Ishikawa (cell line): ENCODE results near the gene NPIPA5.
"Not testable (repeated sequence)": the region's sequence is repeated elsewhere in the genome, so short reads cannot be mapped to it uniquely, and the experiment has no call there.

Experiments used
- CEBPB ChIP-seq: IDR thresholded peaks from 2 replicates; pipeline ENCODE4 v1.6.1; 2012
- CREB1 ChIP-seq: IDR thresholded peaks from 2 replicates; pipeline ENCODE4 v1.6.1; 2012; ENCODE audit warnings: low read depth
- EGR1 ChIP-seq: IDR thresholded peaks from 2 replicates; pipeline ENCODE4 v1.6.1; 2012
- EP300 ChIP-seq: IDR thresholded peaks from 2 replicates; pipeline ENCODE4 v1.6.1; 2012; ENCODE audit warnings: borderline replicate concordance
- FOXM1 ChIP-seq: IDR thresholded peaks from 2 replicates; pipeline ENCODE4 v1.6.1; 2012; ENCODE audit warnings: low read depth, borderline replicate concordance
- NFIC ChIP-seq: IDR thresholded peaks from 2 replicates; pipeline ENCODE4 v1.6.1; 2012
- RAD21 ChIP-seq: IDR thresholded peaks from 2 replicates; pipeline ENCODE4 v1.6.1; 2012; ENCODE audit warnings: low read depth
- TAF1 ChIP-seq: IDR thresholded peaks from 2 replicates; pipeline ENCODE4 v1.6.1; 2012; ENCODE audit warnings: low read depth, mild to moderate bottlenecking
- TCF12 ChIP-seq: IDR thresholded peaks from 2 replicates; pipeline ENCODE4 v1.6.1; 2012; ENCODE audit warnings: low read depth
- TEAD4 ChIP-seq: IDR thresholded peaks from 2 replicates; pipeline ENCODE4 v1.6.1; 2012
- USF1 ChIP-seq: IDR thresholded peaks from 2 replicates; pipeline ENCODE4 v1.6.1; 2012
- YY1 ChIP-seq: IDR thresholded peaks from 2 replicates; pipeline ENCODE4 v1.6.1; 2012; ENCODE audit warnings: low read depth
- ZBTB7A ChIP-seq: IDR thresholded peaks from 2 replicates; pipeline ENCODE4 v1.6.1; 2012; ENCODE audit warnings: low read depth
- TF ChIP-seq, protein P1 (sequence below): IDR thresholded peaks from 2 replicates; pipeline ENCODE4 v1.6.1; 2012
- TF ChIP-seq, protein P2 (sequence below): IDR thresholded peaks from 2 replicates; pipeline ENCODE4 v1.6.1; 2012; ENCODE audit warnings: low read depth, mild to moderate bottlenecking

The NPIPA5 gene

DNA sequence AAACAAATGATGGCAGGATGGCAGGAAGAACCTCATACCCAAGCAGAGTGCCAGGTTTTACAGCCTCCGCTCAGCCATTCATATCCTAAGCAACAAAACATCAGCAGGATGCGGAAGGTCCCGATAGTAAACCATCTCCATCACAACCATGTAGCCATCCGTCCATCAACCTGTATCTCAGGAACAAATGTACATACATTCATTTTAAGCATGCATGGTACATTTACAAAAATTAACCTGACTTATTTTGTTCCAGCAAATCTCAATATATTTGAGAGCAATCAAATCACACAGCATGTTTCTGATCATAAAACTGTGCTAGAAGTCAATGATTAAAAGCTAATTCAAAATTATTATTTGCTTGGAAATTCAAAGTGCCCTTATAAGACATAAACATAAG lies at the start of gene NPIPA5:
NPIPA5 (minus strand) TSS at position 101 of the 400 bp plus-strand sequence; CDS start at position 101, 0 bp downstream.
- not testable (repeated sequence) for TF ChIP-seq USF1, TCF12, CEBPB

DNA sequence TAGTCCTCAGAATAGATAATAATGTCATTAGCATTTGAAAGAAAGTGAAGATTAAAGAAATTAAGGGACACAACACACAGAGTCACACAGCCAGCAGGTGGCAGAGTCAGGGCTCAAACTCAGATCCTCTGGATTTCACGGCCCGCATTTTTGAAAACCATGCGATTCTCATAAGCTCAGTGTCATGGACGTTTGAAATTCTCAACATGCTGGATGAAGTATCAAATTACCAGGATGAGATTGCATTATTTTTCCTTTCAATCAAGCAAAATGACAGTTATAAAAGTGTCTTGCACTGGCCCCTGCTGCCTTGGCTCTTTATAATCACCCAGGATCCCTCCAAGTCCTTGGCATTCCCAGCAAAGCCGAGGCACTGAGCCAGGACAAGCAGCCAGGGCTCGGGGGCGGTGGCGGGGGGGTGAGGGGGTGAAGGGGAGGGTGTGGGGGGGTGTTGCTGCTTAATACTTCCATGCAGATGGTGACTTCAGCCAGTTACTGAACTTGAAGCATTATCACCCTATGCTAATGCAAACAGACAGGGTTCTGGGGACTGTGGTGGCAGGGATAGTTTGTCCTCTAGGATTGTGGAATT lies 49.6 kb upstream of the NPIPA5 start:
- TF ChIP-seq, protein P1, sequence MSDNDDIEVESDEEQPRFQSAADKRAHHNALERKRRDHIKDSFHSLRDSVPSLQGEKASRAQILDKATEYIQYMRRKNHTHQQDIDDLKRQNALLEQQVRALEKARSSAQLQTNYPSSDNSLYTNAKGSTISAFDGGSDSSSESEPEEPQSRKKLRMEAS: peak; percentile 37
- TF ChIP-seq YY1 (0 out of 2 replicates have a peak, but pooled peaks have one; percentile 13), FOXM1 (no peak), RAD21 (peak; percentile 54), TEAD4 (no peak)

- TF ChIP-seq, protein P2, sequence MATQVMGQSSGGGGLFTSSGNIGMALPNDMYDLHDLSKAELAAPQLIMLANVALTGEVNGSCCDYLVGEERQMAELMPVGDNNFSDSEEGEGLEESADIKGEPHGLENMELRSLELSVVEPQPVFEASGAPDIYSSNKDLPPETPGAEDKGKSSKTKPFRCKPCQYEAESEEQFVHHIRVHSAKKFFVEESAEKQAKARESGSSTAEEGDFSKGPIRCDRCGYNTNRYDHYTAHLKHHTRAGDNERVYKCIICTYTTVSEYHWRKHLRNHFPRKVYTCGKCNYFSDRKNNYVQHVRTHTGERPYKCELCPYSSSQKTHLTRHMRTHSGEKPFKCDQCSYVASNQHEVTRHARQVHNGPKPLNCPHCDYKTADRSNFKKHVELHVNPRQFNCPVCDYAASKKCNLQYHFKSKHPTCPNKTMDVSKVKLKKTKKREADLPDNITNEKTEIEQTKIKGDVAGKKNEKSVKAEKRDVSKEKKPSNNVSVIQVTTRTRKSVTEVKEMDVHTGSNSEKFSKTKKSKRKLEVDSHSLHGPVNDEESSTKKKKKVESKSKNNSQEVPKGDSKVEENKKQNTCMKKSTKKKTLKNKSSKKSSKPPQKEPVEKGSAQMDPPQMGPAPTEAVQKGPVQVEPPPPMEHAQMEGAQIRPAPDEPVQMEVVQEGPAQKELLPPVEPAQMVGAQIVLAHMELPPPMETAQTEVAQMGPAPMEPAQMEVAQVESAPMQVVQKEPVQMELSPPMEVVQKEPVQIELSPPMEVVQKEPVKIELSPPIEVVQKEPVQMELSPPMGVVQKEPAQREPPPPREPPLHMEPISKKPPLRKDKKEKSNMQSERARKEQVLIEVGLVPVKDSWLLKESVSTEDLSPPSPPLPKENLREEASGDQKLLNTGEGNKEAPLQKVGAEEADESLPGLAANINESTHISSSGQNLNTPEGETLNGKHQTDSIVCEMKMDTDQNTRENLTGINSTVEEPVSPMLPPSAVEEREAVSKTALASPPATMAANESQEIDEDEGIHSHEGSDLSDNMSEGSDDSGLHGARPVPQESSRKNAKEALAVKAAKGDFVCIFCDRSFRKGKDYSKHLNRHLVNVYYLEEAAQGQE: no peak
- TF ChIP-seq TEAD4 (no peak), FOXM1 (no peak)
Measured at GRCh38 chr16:15426796-15427195, 48.7 kb upstream of the NPIPA5 start.

GRCh38 chr16:15425861-15426260 lies 47.8 kb upstream of the NPIPA5 start:
- TF ChIP-seq CEBPB (no peak), NFIC (no peak)
- TF ChIP-seq, protein P2: no peak

GRCh38 chr16:15422222-15422621 lies 44.1 kb upstream of the NPIPA5 start:
- TF ChIP-seq, protein P2: no peak
- TF ChIP-seq NFIC: no peak
- TF ChIP-seq TCF12: no peak
- TF ChIP-seq, protein P1: no peak
- TF ChIP-seq ZBTB7A: no peak
- no peak for TF ChIP-seq CEBPB
- no peak for TF ChIP-seq FOXM1
- no peak for TF ChIP-seq CREB1
- no peak for TF ChIP-seq TEAD4
- no peak for TF ChIP-seq RAD21
- TF ChIP-seq EGR1: no peak
- TF ChIP-seq EP300: no peak

DNA sequence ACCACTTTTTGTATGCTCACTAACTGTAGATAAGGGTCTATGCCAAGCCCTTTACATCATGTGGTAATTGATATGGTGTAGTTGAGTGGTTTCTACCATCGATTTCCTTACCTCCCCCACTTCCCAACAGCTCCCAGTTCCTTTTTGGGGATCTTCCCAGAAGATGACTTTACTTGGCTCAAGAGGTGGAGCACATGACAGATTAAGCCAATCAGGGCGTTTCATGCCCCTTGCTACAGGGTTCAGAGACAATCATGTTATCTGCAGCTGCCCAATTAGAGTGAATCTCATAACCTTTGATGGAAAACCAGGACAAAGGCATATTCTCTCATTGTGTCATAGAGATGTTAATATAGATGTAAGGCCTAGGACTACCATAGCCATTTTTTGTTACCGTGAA lies 40.1 kb upstream of the NPIPA5 start:
- TF ChIP-seq EP300 (no peak), TCF12 (no peak), FOXM1 (no peak), TAF1 (no peak)
